ENCODE data around the gene MRPL34.

MRPL34 gene

DNA sequence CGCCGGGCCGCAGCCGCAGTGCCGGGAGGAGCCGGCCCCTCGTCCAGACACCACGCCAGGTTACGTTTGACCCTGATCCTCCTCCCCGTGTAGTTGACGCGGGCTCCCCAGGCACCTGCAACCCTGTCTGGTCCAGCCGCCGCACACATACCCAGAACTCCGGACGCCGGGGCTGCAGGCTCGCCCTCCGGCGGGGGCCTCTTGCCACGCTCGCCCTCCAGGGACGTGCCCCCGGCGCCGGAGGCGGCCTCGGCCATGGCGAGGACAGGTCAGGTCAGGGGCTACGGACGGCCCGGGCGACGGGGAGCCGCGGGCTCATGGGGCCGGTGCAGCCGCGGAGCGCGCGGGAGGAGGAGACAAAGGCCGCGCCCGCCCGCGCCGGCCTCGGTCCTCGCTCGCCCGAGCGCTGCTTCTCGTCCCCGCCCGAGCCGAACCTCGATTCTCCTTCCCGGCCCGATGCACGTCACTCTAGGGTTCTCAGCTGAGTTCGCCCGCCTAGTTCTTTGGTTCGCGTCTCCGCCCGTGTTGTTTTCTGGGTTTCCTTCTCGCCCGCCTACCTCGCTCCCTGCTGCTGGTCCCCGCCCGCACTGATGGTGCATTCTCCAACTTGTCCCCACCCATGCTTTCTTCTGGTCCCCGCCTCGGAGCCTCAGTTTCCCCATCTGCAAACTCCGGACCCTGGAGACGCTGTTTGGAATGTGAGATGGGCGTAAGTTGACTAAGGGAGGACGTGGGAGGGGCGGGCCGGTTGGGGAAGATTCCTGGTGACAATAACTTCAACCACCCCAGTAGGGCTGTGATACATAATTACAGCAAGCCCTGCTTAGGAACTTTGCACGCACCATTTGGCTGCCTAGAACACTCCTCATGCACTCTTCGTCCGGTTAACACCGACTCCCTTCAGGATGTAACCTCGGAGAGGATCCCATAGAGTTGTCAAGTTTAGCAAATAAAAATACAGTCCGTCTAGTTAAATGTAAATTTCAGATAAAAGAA is 29.0 kb downstream of the MRPL34 start, which contains the start of gene ANO8:
Gene ANO8, minus strand, starts transcription at position 442 of the 996 bp plus-strand sequence. Its CDS starts 185 bp downstream, at position 257.
- ATAC-seq (replicated peaks): peak; percentile 66 to 72
- Mint-ChIP-seq H3K36me3 (peaks cover 19 to 21% of the 10 kb centered on the region in 2 donors), H3K4me1 (peaks cover 22 to 55% of the 10 kb centered on the region in 2 donors), H3K27ac (peak within 1 kb of the TSS; percentile 67), H3K27me3 (peaks cover 15 to 17% of the 10 kb centered on the region in 2 donors), H3K4me3 (peak within 1 kb of the TSS; percentile 85 to 89), H3K9me3 (peaks cover 0 to 3% of the 10 kb centered on the region in 2 donors)
- DNase-seq: peak; percentile 97

DNA sequence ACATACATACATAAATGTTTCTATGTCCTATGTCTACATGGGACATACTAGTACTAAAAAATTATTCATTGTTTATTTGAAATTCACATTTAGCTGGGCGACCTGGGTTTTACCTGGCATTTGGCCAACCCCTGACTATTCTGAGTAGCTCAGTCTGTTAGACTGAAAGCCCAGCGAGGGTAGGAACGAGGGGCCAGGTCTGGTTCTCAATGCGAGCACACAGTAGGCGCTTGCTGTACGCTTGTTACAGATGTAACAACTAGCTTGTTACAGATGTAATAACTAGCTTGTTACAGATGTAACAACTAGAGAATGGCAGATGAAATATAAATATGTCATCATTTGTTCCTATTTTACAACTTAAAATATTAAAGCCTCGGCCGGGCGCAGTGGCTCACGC is 29.9 kb downstream of the MRPL34 start:
- H3K4me1 Mint-ChIP-seq: peaks cover 20 to 56% of the 10 kb centered on the region in 2 donors

DNA sequence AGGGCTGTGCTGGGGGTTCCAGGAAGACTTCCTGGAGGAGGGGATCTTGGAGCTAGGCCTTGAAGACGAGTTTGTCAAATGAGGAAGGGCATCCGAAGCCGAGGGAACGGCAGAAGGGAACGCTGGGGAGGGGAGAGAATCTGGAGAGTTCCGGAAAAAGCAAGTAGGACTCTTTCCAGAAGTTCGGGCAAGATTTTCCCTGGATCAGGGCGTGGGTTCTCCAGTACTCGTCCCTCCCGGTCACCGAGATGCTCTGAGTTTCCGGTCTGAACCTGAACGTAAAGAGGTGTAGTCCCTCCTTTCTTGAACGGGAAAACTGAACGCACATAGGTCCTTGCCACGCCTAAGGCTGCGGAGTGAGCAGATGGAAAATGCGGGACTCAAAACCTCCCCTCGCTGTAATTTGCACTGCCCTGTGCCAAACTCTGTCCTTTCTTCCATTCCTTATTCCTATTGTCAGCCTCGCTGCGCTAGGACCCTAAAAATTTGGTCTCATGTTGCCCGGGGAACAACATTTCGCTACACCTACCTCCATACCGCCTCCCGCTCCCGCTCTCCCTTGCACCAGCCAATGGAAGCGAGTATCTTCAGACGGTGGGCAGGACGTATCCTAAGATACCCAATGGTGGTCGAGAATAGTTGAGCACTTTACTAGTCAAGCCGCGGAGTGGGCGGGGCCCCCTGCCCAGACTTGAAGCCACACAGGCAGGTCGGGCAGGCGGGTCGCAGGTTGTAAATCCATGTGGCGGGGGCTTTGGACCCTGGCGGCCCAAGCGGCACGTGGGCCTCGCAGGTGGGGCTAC is 31.4 kb downstream of the MRPL34 start, which contains the start of gene GTPBP3:
Gene GTPBP3, plus strand, starts transcription at position 682 of the 803 bp plus-strand sequence. Its CDS starts 59 bp downstream, at position 741.
- peak; percentile 86 to 87 for ATAC-seq (replicated peaks)
- H3K36me3 Mint-ChIP-seq: peaks cover 27 to 37% of the 10 kb centered on the region in 2 donors
- H3K9me3 Mint-ChIP-seq: peaks cover 0 to 3% of the 10 kb centered on the region in 2 donors
- H3K27ac Mint-ChIP-seq: peak within 1 kb of the TSS; percentile 88
- H3K4me1 Mint-ChIP-seq: peaks cover 25 to 63% of the 10 kb centered on the region in 2 donors
- H3K27me3 Mint-ChIP-seq: peaks cover 5 to 8% of the 10 kb centered on the region in 2 donors
- peak; percentile 94 for DNase-seq
- H3K4me3 Mint-ChIP-seq: peak within 1 kb of the TSS; percentile 89 to 94

More for the DNA sequence above, 29.9 kb downstream of the MRPL34 start:
- DNase-seq: no peak
- Mint-ChIP-seq H3K9me3 (peaks cover 0 to 3% of the 10 kb centered on the region in 2 donors), H3K27me3 (peaks cover 8 to 13% of the 10 kb centered on the region in 2 donors), H3K36me3 (peaks cover 19 to 25% of the 10 kb centered on the region in 2 donors), H3K27ac (no peak overlapping the region), H3K4me3 (peak overlapping the region in 1 of 2 donors; percentile 94)
- ATAC-seq (replicated peaks): no peak

DNA sequence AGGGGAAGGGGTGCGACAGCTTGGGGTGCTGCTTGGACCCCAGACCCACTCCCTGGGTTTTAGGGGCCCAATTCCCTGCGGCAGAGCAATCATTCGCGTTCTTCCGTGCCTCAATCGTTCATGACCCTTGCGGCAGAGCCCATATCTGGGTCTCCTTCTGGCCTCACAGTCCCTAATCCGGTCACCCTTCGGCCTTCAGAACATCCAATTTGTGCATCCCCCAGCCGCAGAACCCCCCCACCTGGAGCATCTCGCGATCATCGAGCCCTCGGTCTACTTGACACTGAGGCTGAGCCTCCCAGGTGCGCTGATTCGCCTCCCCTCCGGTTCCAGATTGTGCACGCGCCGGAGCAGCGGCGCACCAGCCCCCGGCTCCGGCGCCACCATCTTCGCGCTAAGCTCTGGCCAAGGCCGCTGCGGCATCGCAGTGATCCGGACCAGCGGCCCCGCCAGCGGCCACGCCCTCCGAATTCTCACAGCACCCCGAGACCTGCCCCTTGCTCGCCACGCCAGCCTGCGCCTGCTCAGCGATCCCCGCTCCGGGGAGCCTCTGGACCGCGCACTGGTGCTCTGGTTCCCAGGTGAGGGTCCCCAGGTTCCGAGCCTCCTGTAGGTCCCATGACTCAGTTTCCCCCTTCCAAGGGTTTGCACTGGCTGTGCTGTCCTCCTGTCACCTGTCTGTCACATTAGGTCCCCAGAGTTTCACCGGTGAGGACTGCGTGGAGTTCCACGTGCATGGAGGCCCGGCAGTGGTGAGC is 32.2 kb downstream of the MRPL34 start:
- Mint-ChIP-seq H3K4me3 (peak overlapping the region; percentile 89 to 94), H3K27ac (peak overlapping the region; percentile 88), H3K27me3 (peaks cover under 1 to 2% of the 10 kb centered on the region in 2 donors), H3K4me1 (peaks cover 22 to 60% of the 10 kb centered on the region in 2 donors), H3K36me3 (peaks cover 21 to 35% of the 10 kb centered on the region in 2 donors), H3K9me3 (peaks cover 0 to under 1% of the 10 kb centered on the region in 2 donors)
- DNase-seq (no peak), ATAC-seq (replicated peaks) (peak; percentile 5 to 7)

DNA sequence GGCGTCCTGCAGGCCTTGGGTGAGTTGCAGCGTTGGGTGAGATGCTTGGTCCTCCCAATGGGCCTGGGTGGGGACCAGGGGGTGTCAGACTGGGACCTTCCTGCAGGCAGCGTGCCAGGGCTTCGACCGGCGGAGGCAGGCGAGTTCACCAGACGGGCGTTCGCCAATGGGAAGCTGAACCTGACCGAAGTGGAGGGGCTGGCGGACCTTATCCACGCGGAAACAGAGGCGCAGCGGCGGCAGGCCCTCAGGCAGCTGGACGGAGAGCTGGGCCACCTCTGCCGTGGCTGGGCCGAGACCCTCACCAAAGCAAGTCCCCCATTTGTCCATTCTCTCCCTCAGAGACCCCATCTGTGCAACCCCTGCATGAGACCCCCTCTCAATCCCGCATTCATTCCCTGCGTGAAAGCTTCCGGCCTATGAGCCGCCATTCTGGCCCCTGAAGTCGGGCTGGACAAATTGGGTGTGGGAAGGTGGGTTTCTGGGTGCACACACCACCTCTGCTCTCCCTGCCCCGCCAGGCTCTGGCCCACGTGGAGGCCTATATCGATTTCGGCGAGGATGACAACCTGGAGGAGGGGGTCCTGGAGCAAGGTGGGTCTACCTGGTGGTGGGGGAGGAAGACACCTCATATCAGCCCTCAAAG is 32.9 kb downstream of the MRPL34 start:
- H3K36me3 Mint-ChIP-seq: peaks cover 19 to 36% of the 10 kb centered on the region in 2 donors
- H3K27me3 Mint-ChIP-seq: no peaks in the 10 kb centered on the region
- peak overlapping the region; percentile 89 to 94 for H3K4me3 Mint-ChIP-seq
- peaks cover 22 to 57% of the 10 kb centered on the region in 2 donors for H3K4me1 Mint-ChIP-seq
- ATAC-seq (replicated peaks) (no peak), DNase-seq (no peak)
- no peaks in the 10 kb centered on the region for H3K9me3 Mint-ChIP-seq
- no peak overlapping the region for H3K27ac Mint-ChIP-seq

DNA sequence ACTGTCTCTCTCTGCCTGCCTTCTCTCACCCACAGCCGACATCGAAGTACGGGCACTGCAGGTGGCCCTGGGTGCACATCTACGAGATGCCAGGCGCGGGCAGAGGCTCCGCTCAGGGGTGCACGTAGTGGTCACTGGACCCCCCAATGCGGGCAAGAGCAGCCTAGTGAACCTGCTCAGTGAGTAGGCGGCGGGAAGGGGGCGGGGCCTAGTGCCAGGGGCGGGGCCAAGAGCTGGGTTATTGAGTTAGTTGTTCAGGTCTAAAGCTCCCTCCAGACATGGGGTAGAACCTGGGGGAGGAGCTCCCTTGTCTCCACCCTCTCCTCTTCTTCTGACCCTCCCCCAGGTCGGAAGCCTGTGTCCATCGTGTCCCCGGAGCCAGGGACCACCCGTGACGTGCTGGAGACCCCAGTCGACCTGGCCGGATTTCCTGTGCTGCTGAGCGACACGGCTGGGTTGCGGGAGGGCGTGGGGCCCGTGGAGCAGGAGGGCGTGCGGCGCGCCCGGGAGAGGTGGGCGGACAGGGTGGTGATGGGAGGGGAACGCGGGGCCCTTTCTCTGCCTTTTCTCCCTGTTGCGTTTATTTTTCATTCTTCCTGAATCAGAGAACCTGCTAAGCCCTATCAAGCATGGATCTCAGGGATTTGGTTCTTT is 33.5 kb downstream of the MRPL34 start:
- ATAC-seq (replicated peaks) (no peak), DNase-seq (no peak)
- H3K27me3 Mint-ChIP-seq: no peaks in the 10 kb centered on the region
- H3K4me3 Mint-ChIP-seq: peak overlapping the region; percentile 65 to 94
- H3K4me1 Mint-ChIP-seq: peaks cover 19 to 51% of the 10 kb centered on the region in 2 donors
- H3K27ac Mint-ChIP-seq: no peak overlapping the region
- H3K9me3 Mint-ChIP-seq: no peaks in the 10 kb centered on the region
- H3K36me3 Mint-ChIP-seq: peaks cover 18 to 36% of the 10 kb centered on the region in 2 donors

DNA sequence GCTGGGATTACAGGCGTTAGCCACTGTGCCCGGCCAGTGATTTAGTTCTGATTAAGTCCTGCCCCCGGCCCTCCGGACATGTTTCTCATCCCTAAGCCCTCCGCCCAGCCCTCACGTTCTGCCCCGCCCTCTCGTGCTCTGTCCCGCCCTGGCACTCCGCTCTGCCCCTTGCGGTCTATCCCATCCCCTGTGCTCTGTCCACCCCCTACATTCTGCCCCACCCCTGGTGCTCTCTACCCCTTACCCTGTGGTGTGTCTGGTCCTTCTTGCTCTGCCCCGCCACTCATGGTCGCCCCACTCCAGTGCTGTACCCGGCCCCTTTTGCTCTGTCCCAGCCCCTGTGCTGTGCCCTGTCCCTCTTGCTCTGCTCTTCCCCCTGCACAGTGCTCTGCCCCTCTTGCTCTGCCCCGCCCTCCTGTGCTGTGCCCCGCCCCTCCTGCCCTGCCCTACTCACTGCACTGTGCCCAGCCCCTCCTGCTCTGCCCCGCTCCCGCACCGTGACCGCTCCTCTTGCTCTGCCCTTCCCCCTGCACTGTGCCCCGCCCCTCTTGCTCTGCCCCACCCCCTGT is 34.7 kb downstream of the MRPL34 start:
- no peak for ATAC-seq (replicated peaks)
- Mint-ChIP-seq H3K27ac (no peak overlapping the region), H3K36me3 (peaks cover 18 to 43% of the 10 kb centered on the region in 2 donors)

DNA sequence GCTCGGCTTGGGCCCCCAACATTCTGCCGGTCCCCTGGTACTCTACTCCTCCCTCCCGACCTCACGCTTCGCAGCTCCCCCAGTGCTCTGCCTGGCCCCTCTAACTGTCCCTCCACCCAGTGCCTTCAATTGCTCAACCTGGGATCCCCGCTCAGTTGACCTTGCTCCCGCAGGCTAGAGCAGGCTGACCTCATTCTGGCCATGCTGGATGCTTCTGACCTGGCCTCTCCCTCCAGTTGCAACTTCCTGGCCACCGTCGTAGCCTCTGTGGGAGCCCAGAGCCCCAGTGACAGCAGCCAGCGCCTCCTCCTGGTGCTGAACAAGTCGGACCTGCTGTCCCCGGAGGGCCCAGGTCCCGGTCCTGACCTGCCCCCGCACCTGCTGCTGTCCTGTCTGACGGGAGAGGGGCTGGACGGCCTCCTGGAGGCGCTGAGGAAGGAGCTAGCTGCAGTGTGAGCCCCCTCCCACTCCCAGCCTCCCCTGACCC is 35.2 kb downstream of the MRPL34 start:
- H3K4me3 Mint-ChIP-seq: no peak overlapping the region
- peaks cover 18 to 43% of the 10 kb centered on the region in 2 donors for H3K36me3 Mint-ChIP-seq
- no peak overlapping the region for H3K27ac Mint-ChIP-seq
- H3K27me3 Mint-ChIP-seq: no peaks in the 10 kb centered on the region
- DNase-seq: no peak
- peaks cover 13 to 41% of the 10 kb centered on the region in 2 donors for H3K4me1 Mint-ChIP-seq
- H3K9me3 Mint-ChIP-seq: no peaks in the 10 kb centered on the region
- no peak for ATAC-seq (replicated peaks)

More for the DNA sequence above, 34.7 kb downstream of the MRPL34 start:
- no peak for DNase-seq
- Mint-ChIP-seq H3K4me3 (no peak overlapping the region), H3K9me3 (no peaks in the 10 kb centered on the region), H3K27me3 (no peaks in the 10 kb centered on the region), H3K4me1 (peaks cover 13 to 40% of the 10 kb centered on the region in 2 donors)

DNA sequence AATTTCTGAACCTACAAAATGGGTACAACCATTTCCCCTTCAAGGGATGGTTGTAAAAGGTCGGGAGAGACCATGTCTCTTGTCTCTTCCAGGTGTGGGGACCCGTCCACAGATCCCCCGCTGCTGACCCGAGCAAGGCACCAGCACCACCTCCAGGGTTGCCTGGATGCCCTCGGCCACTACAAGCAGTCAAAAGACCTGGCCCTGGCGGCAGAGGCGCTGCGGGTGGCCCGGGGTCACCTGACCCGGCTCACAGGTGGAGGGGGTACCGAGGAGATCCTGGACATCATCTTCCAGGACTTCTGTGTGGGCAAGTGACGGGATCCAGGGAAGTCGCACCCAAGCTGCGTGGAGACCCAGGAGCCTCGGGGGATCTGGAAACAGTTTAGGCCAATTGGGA is 35.7 kb downstream of the MRPL34 start:
- Mint-ChIP-seq H3K27ac (no peak overlapping the region), H3K27me3 (peaks cover 0 to under 1% of the 10 kb centered on the region in 2 donors), H3K4me3 (no peak overlapping the region), H3K36me3 (peaks cover 19 to 43% of the 10 kb centered on the region in 2 donors), H3K4me1 (peaks cover 17 to 41% of the 10 kb centered on the region in 2 donors), H3K9me3 (no peaks in the 10 kb centered on the region)
- ATAC-seq (replicated peaks): no peak
- no peak for DNase-seq

DNA sequence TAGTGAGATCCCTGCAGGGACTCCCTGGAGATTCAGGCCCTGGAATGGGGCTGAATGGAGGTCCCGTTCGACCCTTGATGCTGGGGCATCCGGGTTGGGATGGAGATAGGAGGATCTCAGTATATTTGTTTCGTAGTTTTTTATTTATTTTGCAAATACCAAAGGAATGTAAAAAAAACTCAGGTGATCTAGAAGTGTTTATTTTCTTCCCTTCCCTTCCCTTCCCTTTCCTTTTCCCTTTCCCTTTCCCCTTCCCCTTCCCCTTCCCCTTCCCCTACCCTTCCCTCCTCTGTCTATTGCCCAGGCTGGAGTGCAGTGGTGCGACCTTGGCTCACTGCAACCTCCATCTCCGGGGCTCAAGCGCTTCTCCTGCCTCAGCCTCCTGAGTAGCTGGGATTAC is 36.2 kb downstream of the MRPL34 start:
- Mint-ChIP-seq H3K36me3 (peaks cover 16 to 43% of the 10 kb centered on the region in 2 donors), H3K27me3 (peaks cover 0 to 5% of the 10 kb centered on the region in 2 donors), H3K9me3 (no peaks in the 10 kb centered on the region), H3K4me3 (no peak overlapping the region), H3K27ac (no peak overlapping the region), H3K4me1 (peaks cover 18 to 41% of the 10 kb centered on the region in 2 donors)
- ATAC-seq (replicated peaks): no peak
- DNase-seq: no peak

DNA sequence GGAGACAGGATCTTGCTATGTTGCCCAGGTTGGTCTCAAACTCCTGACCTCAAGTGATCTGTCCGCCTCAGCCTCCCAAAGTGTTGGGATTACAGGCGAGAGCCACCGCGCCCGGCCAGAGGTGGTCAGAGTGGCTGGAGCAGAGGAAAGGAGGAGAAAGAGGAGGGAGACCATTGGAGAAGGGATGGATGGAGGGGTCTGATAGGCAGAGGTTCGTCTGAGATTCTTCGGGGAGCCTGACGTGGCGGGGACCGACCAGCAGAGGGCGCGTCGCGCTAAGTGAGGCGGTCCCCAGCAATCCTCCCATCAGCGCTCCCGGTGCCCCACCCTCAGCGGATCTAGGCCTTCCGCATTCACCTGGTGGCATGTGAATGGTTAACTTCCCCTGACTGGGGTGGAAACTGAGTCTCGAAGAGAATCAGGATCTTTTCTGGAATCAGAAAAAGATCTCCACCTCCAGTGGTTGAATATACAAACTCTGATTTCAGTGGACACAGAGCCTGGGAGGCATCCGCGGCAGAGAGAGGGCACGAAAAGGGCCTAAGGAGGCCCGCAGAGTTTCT is 40.5 kb downstream of the MRPL34 start:
- Mint-ChIP-seq H3K4me1 (peaks cover 8 to 30% of the 10 kb centered on the region in 2 donors), H3K27ac (peak overlapping the region; percentile 6), H3K4me3 (peak overlapping the region in 1 of 2 donors; percentile 50), H3K27me3 (peaks cover 19 to 43% of the 10 kb centered on the region in 2 donors), H3K9me3 (no peaks in the 10 kb centered on the region), H3K36me3 (peaks cover 10 to 20% of the 10 kb centered on the region in 2 donors)
- DNase-seq (peak; percentile 63), ATAC-seq (replicated peaks) (peak; percentile 96 to 98)

DNA sequence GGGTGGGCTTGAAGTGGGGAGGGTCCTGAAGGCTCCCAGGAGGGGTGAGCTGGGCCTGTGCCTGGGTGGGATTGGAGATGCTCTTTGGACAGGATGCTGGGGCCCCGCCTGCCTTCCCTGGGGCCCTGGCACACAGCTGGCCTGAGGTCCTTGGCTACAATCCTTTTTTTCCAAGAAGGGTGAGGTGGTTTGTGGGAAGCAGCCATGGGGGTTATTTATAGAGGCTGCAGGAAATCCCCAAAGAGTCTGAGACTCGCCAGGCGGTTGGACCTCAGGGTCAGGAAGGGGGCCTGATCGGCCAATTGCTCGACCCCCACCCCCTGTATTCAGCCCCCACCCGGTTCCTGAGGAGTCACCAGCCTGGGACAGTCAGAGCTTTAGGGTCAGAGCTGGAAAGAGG is 41.7 kb downstream of the MRPL34 start:
- ATAC-seq (replicated peaks) (no peak), DNase-seq (no peak)
- Mint-ChIP-seq H3K4me1 (peaks cover 9 to 32% of the 10 kb centered on the region in 2 donors), H3K4me3 (no peak overlapping the region), H3K27ac (no peak overlapping the region), H3K9me3 (no peaks in the 10 kb centered on the region), H3K27me3 (peaks cover 29 to 54% of the 10 kb centered on the region in 2 donors), H3K36me3 (peaks cover 2 to 15% of the 10 kb centered on the region in 2 donors)

Measured in stimulated activated naive B cell treated with anti-CD40 and anti-IgM and Interleukin-4, amounts not matched to agents 10 μg/mL and 1 μg/mL and 100 μg/mL, for 72 hours (primary cell).